B cell (primary cell): ENCODE data around the gene RASL10B.

ENCODE experiments used
- CTCF ChIP-seq: fragments of 200-600 bp; IDR thresholded peaks from one replicate; pipeline ENCODE4 v1.8.0; 2022; ENCODE audit warnings: antibody characterized with exemption, mild to moderate bottlenecking
- EZH2 ChIP-seq: IDR thresholded peaks from 2 replicates; pipeline ENCODE4 v1.6.1; 2012; ENCODE audit warnings: borderline replicate concordance, low read depth, mild to moderate bottlenecking, moderate library complexity, low read length; ENCODE audit not compliant: insufficient read depth, poor library complexity, severe bottlenecking

DNA sequence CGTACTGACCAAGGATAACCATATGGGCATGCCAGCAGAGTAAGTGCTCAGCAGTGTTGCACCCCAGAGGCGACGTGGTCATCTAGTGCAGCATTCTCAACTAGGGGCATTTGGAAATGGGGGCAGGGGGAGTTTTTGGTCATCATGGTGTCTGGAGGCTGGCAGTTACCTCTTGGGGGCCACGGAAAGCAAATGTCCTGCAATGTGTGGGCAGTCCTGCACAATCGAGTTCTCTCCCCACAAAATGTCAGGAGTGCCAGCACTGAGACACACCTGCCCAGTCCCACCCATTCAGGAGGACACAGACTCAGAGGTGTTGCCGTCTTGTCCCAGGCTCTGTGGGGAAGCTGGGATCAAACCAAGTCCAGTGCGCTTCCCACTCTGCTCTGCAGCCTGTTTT lies 3.0 kb downstream of the RASL10B start:
- TF ChIP-seq CTCF (no peak), EZH2 (no peak)
